Bronchial epithelial cell (primary cell): ENCODE results near the gene DNAAF9. TPM values are rescaled to one million over a fixed set of nuclear protein-coding genes. Genes with fewer than 3 reads are reported as not detected.

Experiments
- DNase-seq: peaks from one replicate; pipeline ENCODE4 v3.0.0-alpha.2; 2010; ENCODE audit warnings: low read depth
- FAIRE-seq: peaks from 2 replicates; lab custom pipeline; 2011; peaks lifted over from hg19 to GRCh38; lab: Jason Lieb, UNC
- H3K27me3 ChIP-seq: 2 replicates; pipeline ENCODE4 v1.5.1; 2011; ENCODE audit warnings: low read length; ENCODE audit not compliant: control insufficient read depth, insufficient read depth
- H3K36me3 ChIP-seq: 2 replicates; pipeline ENCODE4 v1.5.1; 2011; ENCODE audit warnings: low read length; ENCODE audit not compliant: control insufficient read depth, insufficient read depth
- H3K4me3 ChIP-seq: 2 replicates; pipeline ENCODE4 v1.5.1; 2011; ENCODE audit warnings: mild to moderate bottlenecking, low read depth, low read length, control low read depth
- CTCF ChIP-seq: IDR thresholded peaks from 2 replicates; pipeline ENCODE4 v1.5.1; 2011; ENCODE audit warnings: mild to moderate bottlenecking, moderate library complexity, low read length, control low read depth, inconsistent platforms; ENCODE audit not compliant: insufficient read depth, severe bottlenecking
- total RNA-seq: library from RNA; depleted of rRNA; stranded (reverse); fragments of >200 nt; gene quantifications from 2 replicates; pipeline ENCODE4 v1.2.1, GENCODE V29; 2014

DNAAF9 gene
- total RNA-seq, 1 donor from 2014 or later = 5.5 TPM

DNA sequence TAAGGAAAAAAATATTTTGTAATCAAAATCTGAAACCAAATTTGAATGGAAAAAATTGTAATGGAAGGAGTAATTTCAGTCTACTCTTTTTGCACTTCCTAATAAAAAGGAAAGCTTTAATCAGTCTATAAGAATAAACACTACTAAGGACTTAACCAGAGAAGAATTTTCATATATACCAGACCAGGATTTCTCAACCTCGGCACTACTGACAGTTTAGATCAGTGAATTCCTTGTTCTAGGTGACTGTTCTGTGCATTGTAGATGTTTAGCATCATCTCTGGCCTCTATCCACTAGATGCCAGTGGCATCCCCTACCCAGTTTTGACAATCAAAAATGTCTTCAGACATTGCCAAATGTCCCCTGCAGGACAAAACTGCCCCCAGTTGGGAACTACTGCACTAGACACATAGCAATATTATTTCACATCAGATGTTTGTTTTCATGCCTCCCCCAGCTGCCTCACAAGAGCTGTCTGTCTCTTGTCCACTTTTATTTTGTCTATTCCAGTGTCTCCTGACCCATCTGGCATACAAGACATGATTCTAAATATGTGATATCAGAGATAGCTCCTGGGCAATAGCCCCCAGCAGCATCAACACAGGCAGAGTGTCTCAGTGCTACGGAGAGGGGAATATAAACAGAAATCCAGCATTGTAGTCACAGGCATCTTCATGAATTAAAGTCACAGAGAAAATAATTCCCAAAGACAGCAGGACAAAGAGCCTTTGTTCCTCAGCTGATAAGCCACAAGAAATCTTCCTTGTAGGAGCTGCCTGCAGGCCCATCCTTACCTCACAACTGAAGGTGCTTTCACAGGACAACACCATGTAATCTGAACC lies 27.0 kb downstream of the DNAAF9 start:
- Histone ChIP-seq H3K27me3 (no peaks in the 10 kb centered on the region), H3K4me3 (no peak overlapping the region), H3K36me3 (peaks cover 9% of the 10 kb centered on the region)
- DNase-seq (no peak), FAIRE-seq (no peak)
- no peak for TF ChIP-seq CTCF

DNA sequence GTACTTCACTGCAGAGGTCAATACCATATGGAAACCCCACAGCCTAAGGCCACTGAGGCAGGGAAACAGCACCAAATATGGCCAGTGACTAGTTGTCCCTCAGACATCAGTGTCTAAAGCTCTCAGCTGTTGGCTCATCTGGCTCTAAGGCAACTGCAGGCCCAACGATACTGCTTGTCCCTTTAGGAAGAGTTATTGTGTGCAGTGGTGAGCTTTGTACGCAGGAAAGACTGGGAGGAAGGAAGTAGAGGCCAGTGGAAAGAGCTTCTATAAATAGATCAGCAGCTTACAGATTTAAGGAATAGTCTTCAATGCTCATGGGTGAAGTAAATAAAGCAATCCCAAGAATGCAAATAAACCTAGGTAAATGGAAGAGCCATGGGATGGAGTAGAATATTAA lies 29.3 kb downstream of the DNAAF9 start:
- TF ChIP-seq CTCF = no peak
- no peak overlapping the region for H3K4me3 ChIP-seq
- DNase-seq = no peak
- FAIRE-seq = no peak
- H3K36me3 ChIP-seq = peaks cover 22% of the 10 kb centered on the region
- no peaks in the 10 kb centered on the region for H3K27me3 ChIP-seq

- Histone ChIP-seq H3K4me3 (no peak overlapping the region), H3K27me3 (no peaks in the 10 kb centered on the region), H3K36me3 (peaks cover 25% of the 10 kb centered on the region)
- DNase-seq = no peak
- no peak for FAIRE-seq
- TF ChIP-seq CTCF = no peak
Measured at GRCh38 chr20:3377644-3378043, 29.8 kb downstream of the DNAAF9 start.

- Histone ChIP-seq H3K4me3 (no peak overlapping the region), H3K36me3 (peaks cover 25% of the 10 kb centered on the region), H3K27me3 (no peaks in the 10 kb centered on the region)
- FAIRE-seq (no peak), DNase-seq (no peak)
- TF ChIP-seq CTCF = no peak
Measured at GRCh38 chr20:3374296-3374695, 33.2 kb downstream of the DNAAF9 start.

DNA sequence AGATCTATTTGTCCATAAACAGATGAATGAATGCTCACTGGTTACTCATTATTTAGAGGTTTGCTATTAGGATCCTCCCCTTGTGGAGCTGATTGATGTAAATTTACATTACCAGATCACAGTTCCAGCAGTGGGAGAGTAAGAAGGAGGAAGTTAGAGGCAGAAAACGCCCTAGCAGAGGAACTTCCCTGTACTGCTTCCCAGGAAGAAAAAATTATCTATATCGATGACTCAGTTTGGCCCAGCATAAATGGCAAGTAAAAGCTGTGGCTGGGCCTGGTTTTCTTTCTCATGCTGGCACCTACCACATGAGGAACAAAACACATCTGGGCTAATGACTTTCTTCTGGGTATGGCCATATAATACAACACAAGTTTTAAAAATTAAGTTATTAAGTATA lies 35.7 kb downstream of the DNAAF9 start:
- DNase-seq = no peak
- peaks cover 27% of the 10 kb centered on the region for H3K36me3 ChIP-seq
- no peak for FAIRE-seq
- TF ChIP-seq CTCF = no peak
- no peaks in the 10 kb centered on the region for H3K27me3 ChIP-seq
- no peak overlapping the region for H3K4me3 ChIP-seq

GRCh38 chr20:3367089-3367488 lies 40.4 kb downstream of the DNAAF9 start:
- TF ChIP-seq CTCF = no peak
- no peak for FAIRE-seq
- no peak for DNase-seq
- Histone ChIP-seq H3K36me3 (peaks cover 9% of the 10 kb centered on the region), H3K27me3 (no peaks in the 10 kb centered on the region), H3K4me3 (no peak overlapping the region)
